HepG2 (cell line): Measurements from ENCODE around the gene PLXNB2. TPM values are rescaled to one million over a fixed set of nuclear protein-coding genes. Genes with fewer than 3 reads are reported as not detected.
A peak's percentile ranks its signal among the peaks of the same experiment; 100 is the strongest.

Source experiments
- ATAC-seq: fragments of 200-7000 bp; cut with Tn5 transposase; 3 replicates; pipeline ENCODE4 v1.9.1; 2020; ENCODE audit warnings: mild to moderate bottlenecking, moderate library complexity
- BruUV-seq: library from RNA; stranded (reverse); fragments of 400-500 nt; replicated peaks from 2 replicates; lab custom pipeline; 2021; lab: Mats Ljungman, UMichigan
- CTCF ChIA-PET: fragments of 300-600 bp; formaldehyde crosslinking; extraction: SDS; loops from one replicate; lab custom pipeline; 2021; ENCODE audit warnings: low total read pairs, inconsistent platforms, low intra/inter-chr PET ratio; lab: Yijun Ruan, JAX
- POLR2A ChIA-PET: fragments of 350-600 bp; sonication (Branson Sonifier 250); formaldehyde crosslinking; loops from one replicate; lab custom pipeline; 2020; ENCODE audit warnings: antibody characterized with exemption, inconsistent platforms; lab: Yijun Ruan, JAX
- DNase-seq: peaks from one replicate; pipeline ENCODE4 v3.0.0-alpha.2; 2015; ENCODE audit warnings: low spot score
- FAIRE-seq: peaks from 3 replicates; lab custom pipeline; 2011; peaks lifted over from hg19 to GRCh38; lab: Jason Lieb, UNC
- H2AFZ ChIP-seq: one replicate; pipeline ENCODE4 v1.6.1; 2011; ENCODE audit warnings: low read length, inconsistent platforms
- H3K27ac ChIP-seq: fragments of 300-600 bp; 3 replicates; pipeline ENCODE4 v1.8.0; 2011; ENCODE audit warnings: mixed run types, mild to moderate bottlenecking, mixed read lengths, low read length, inconsistent platforms; ENCODE audit not compliant: insufficient read depth; ENCODE audit errors: extremely low read length
- H3K27me3 ChIP-seq, 2 experiments: fragments of 200-600 bp in 1 of 2; 2 replicates in 1 of 2; 3 replicates in 1 of 2; pipeline versions ENCODE4 v1.6.0 to v1.8.0; 2011; ENCODE audit warnings: low read length in 2 of 2, mild to moderate bottlenecking in 2 of 2, moderate library complexity in 2 of 2, inconsistent platforms in 1 of 2; ENCODE audit not compliant: insufficient read depth in 2 of 2, control insufficient read depth in 1 of 2
- H3K36me3 ChIP-seq, 2 experiments: fragments of 200-600 bp in 1 of 2; replicated peaks in 1 of 2; 2 replicates in 1 of 2; 3 replicates in 1 of 2; pipeline versions ENCODE4 v1.5.1 to v1.8.0; 2011; ENCODE audit warnings: low read length in 2 of 2, inconsistent platforms in 1 of 2; ENCODE audit not compliant: insufficient read depth in 2 of 2, control insufficient read depth in 1 of 2
- H3K4me1 ChIP-seq: 2 replicates; pipeline ENCODE4 v1.5.1; 2012; ENCODE audit warnings: low read length, inconsistent platforms; ENCODE audit not compliant: insufficient read depth
- H3K4me2 ChIP-seq: 2 replicates; pipeline ENCODE4 v1.6.0; 2011; ENCODE audit warnings: low read depth, low read length, inconsistent platforms
- H3K4me3 ChIP-seq, 3 experiments: fragments of 200-600 bp in 1 of 3; sonication (generic), shearing (Covaris generic) in 1 of 3; replicated peaks in 1 of 3; 2 replicates each; pipeline ENCODE4 v1.5.1; 2011 to 2016; ENCODE audit warnings: low read length in 3 of 3, inconsistent platforms in 2 of 3, low read depth in 2 of 3, mild to moderate bottlenecking in 2 of 3, control low read depth in 1 of 3, mixed read lengths in 1 of 3; ENCODE audit not compliant: insufficient read depth in 1 of 3
- H3K79me2 ChIP-seq: one replicate; pipeline ENCODE4 v1.6.1; 2011; ENCODE audit warnings: low read length, inconsistent platforms; ENCODE audit not compliant: insufficient read depth
- H3K9ac ChIP-seq: 2 replicates; pipeline ENCODE4 v1.6.0; 2011; ENCODE audit warnings: mild to moderate bottlenecking, low read depth, low read length, inconsistent platforms; ENCODE audit not compliant: insufficient read depth
- H3K9me3 ChIP-seq: 2 replicates; pipeline ENCODE4 v1.5.1; 2012; ENCODE audit warnings: mild to moderate bottlenecking, low read length
- H4K20me1 ChIP-seq: 2 replicates; pipeline ENCODE4 v1.6.0; 2011; ENCODE audit warnings: inconsistent platforms, mild to moderate bottlenecking, low read length, moderate library complexity; ENCODE audit not compliant: insufficient read depth
- BORCS8-MEF2B ChIP-seq: sonication (generic); formaldehyde crosslinking; IDR thresholded peaks from 2 replicates; pipeline ENCODE4 v1.8.0; 2022; ENCODE audit warnings: mild to moderate bottlenecking, missing genetic modification reagents
- WGBS: methylation state at CpG from one replicate; pipeline ENCODE4 v1.1.6; 2017; ENCODE audit warnings: low lambda C conversion rate; 5-methylcytosine and 5-hydroxymethylcytosine counted together
- in situ Hi-C: cut with HindIII; loops from 2 replicates; pipeline ENCODE4 v1.10.0; 2017; ENCODE audit warnings: low pct_unique_long_range_greater_than_20kb; ENCODE audit not compliant: extremely low pct_ligation_motif_present
- intact Hi-C: fragments of 100-400 bp; cut with micrococcal nuclease; formaldehyde crosslinking; loops from one replicate; pipeline ENCODE4 v1.10.0; 2022; ENCODE audit not compliant: unreplicated experiment
- polyA plus RNA-seq, 8 experiments: library from polyadenylated mRNA; depleted of rRNA in 3 of 8; stranded (reverse) in 7 of 8; unstranded in 1 of 8; fragments of >200 nt; fragmentation: Illumina TruSeq in 4 of 8; extraction: Trizol in 4 of 8; gene quantifications; 2 replicates each; pipeline versions ENCODE4 v1.2.1 to v1.2.3, GENCODE V29; 2011 to 2016; ENCODE audit warnings: low read depth in 4 of 8, missing spikeins in 1 of 8, mixed read lengths in 1 of 8; ENCODE audit not compliant: insufficient read depth in 1 of 8
- total RNA-seq, 5 experiments: library from RNA; depleted of rRNA; stranded (reverse); fragments of >200 nt; fragmentation: Illumina TruSeq; extraction: Trizol; gene quantifications; 2 replicates each; pipeline ENCODE4 v1.2.3, GENCODE V29; 2016; ENCODE audit warnings: low read depth in 1 of 5
- TF ChIP-seq, protein P1 (sequence below): sonication (generic); formaldehyde crosslinking; IDR thresholded peaks from 2 replicates; pipeline ENCODE4 v1.4.0; 2020; ENCODE audit warnings: missing genetic modification reagents
- TF ChIP-seq, protein P2 (sequence below): sonication (generic); formaldehyde crosslinking; IDR thresholded peaks from 2 replicates; pipeline ENCODE4 v1.9.0; 2022; ENCODE audit warnings: missing genetic modification reagents, mild to moderate bottlenecking, borderline replicate concordance

Gene PLXNB2
- total and polyA plus RNA-seq, 2 of the 13 experiments (the other 11 are each of a cell fraction or from before 2014, with no cell fraction given): 32.6 to 68.9 TPM

GRCh38 chr22:50314081-50314454, 6.6 kb upstream of the PLXNB2 start:
- ATAC-seq (no peak), DNase-seq (no peak), FAIRE-seq (no peak)
- in situ Hi-C loops (no loop called here), intact Hi-C loops (no loop called here)
- POLR2A ChIA-PET: interaction anchor here (1.7 kb wide), 1 partner anchor 20 kb away, joined by 6 read pairs; no protein-coding TSS in a partner anchor
- Histone ChIP-seq H3K27ac (no peak overlapping the region), H3K4me3 (peak overlapping the region in 2 of 3 experiments; percentile 22 to 64; a peak in 3 of 6 replicates), H3K9me3 (no peaks in the 10 kb centered on the region), H3K27me3 (peaks cover 0 to 1% of the 10 kb centered on the region in 2 experiments; a peak in 3 of 5 replicates), H3K4me1 (peaks cover 71% of the 10 kb centered on the region), H3K36me3 (no peaks in the 10 kb centered on the region), H3K79me2 (no peaks in the 10 kb centered on the region), H3K4me2 (peak overlapping the region; percentile 75), H3K9ac (peak overlapping the region; percentile 29; the same call in 1 of the 2 replicates), H2AFZ (no peak overlapping the region), H4K20me1 (no peaks in the 10 kb centered on the region)
- 32% methylated on average over 5 of the region's 14 CpGs for WGBS
- 0 out of 2 replicates have a peak, but pooled peaks have one; percentile 16 for TF ChIP-seq BORCS8-MEF2B
- TF ChIP-seq, protein P1, sequence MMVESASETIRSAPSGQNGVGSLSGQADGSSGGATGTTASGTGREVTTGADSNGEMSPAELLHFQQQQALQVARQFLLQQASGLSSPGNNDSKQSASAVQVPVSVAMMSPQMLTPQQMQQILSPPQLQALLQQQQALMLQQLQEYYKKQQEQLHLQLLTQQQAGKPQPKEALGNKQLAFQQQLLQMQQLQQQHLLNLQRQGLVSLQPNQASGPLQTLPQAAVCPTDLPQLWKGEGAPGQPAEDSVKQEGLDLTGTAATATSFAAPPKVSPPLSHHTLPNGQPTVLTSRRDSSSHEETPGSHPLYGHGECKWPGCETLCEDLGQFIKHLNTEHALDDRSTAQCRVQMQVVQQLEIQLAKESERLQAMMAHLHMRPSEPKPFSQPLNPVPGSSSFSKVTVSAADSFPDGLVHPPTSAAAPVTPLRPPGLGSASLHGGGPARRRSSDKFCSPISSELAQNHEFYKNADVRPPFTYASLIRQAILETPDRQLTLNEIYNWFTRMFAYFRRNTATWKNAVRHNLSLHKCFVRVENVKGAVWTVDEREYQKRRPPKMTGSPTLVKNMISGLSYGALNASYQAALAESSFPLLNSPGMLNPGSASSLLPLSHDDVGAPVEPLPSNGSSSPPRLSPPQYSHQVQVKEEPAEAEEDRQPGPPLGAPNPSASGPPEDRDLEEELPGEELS (CRISPR knock-in tag): no peak
- TF ChIP-seq, protein P2, sequence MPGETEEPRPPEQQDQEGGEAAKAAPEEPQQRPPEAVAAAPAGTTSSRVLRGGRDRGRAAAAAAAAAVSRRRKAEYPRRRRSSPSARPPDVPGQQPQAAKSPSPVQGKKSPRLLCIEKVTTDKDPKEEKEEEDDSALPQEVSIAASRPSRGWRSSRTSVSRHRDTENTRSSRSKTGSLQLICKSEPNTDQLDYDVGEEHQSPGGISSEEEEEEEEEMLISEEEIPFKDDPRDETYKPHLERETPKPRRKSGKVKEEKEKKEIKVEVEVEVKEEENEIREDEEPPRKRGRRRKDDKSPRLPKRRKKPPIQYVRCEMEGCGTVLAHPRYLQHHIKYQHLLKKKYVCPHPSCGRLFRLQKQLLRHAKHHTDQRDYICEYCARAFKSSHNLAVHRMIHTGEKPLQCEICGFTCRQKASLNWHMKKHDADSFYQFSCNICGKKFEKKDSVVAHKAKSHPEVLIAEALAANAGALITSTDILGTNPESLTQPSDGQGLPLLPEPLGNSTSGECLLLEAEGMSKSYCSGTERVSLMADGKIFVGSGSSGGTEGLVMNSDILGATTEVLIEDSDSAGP (CRISPR knock-in tag): 0 out of 2 replicates have a peak, but pooled peaks have one; percentile 3
- no TSS peak for BruUV-seq
- CTCF ChIA-PET: no interaction called here
